H1 (cell line): Measurements from ENCODE around the gene PKNOX1. TPM values are rescaled to one million over a fixed set of nuclear protein-coding genes. Genes with fewer than 3 reads are reported as not detected.

Experiments
- BRCA1 ChIP-seq: IDR thresholded peaks from 2 replicates; pipeline ENCODE4 v1.6.1; 2012; ENCODE audit warnings: low read depth, low read length, improper control_type of control experiment
- CBX5 ChIP-seq: fragments of 300-800, 300-1000 bp; sonication (generic); IDR thresholded peaks from 2 replicates; pipeline ENCODE4 v1.7.1; 2016; ENCODE audit warnings: antibody characterized with exemption, low read length, low read depth
- CBX8 ChIP-seq: fragments of 300-800, 300-1000 bp; sonication (generic); IDR thresholded peaks from 2 replicates; pipeline ENCODE4 v1.7.1; 2016; ENCODE audit warnings: low read depth, low read length, borderline replicate concordance
- FOSL1 ChIP-seq: IDR thresholded peaks from 2 replicates; pipeline ENCODE4 v1.6.1; 2011; ENCODE audit warnings: mild to moderate bottlenecking, low read depth, low read length, moderate library complexity; ENCODE audit not compliant: insufficient read depth
- HDAC2 ChIP-seq, 2 experiments: fragments of 300-600 bp in 1 of 2; sonication (generic) in 1 of 2; IDR thresholded peaks; 2 replicates each; pipeline ENCODE4 v1.6.1; 2011 to 2012; ENCODE audit warnings: low read depth in 2 of 2, low read length in 2 of 2, mild to moderate bottlenecking in 2 of 2, moderate library complexity in 2 of 2, borderline replicate concordance in 1 of 2, inconsistent platforms in 1 of 2
- JUN ChIP-seq: IDR thresholded peaks from 2 replicates; pipeline ENCODE4 v1.6.1; 2011; ENCODE audit warnings: low read depth, mild to moderate bottlenecking, improper control_type of control experiment, low read length
- JUND ChIP-seq: IDR thresholded peaks from 2 replicates; pipeline ENCODE4 v1.6.1; 2011; ENCODE audit warnings: mild to moderate bottlenecking, improper control_type of control experiment, low read length
- KDM1A ChIP-seq: fragments of 200-600, 300-600 bp; sonication (generic); IDR thresholded peaks from 2 replicates; pipeline ENCODE4 v1.7.1; 2016; ENCODE audit warnings: mild to moderate bottlenecking, low read length, borderline replicate concordance
- KDM4A ChIP-seq: IDR thresholded peaks from one replicate; pipeline ENCODE4 v1.7.1; 2012; ENCODE audit warnings: low read depth, mild to moderate bottlenecking, moderate library complexity, low read length, inconsistent platforms; ENCODE audit not compliant: severe bottlenecking
- KDM5A ChIP-seq: fragments of 200-600 bp; IDR thresholded peaks from 2 replicates; pipeline ENCODE4 v1.7.1; 2012; ENCODE audit warnings: mild to moderate bottlenecking, low read length, inconsistent platforms, mixed read lengths
- PHF8 ChIP-seq: fragments of 200-600 bp; sonication (generic); conservative IDR thresholded peaks from 2 replicates; pipeline ENCODE4 v1.7.1; 2012; ENCODE audit warnings: low read depth, mild to moderate bottlenecking, inconsistent platforms, low read length, moderate library complexity
- POLR2AphosphoS5 ChIP-seq: IDR thresholded peaks from 2 replicates; pipeline ENCODE4 v1.6.1; 2011; ENCODE audit warnings: low read depth, low read length
- RFX5 ChIP-seq: IDR thresholded peaks from 2 replicates; pipeline ENCODE4 v1.6.1; 2011; ENCODE audit warnings: low read depth, low read length, improper control_type of control experiment, borderline replicate concordance
- SAP30 ChIP-seq: fragments of 300-600 bp; sonication (generic); IDR thresholded peaks from 2 replicates; pipeline ENCODE4 v1.7.1; 2012; ENCODE audit warnings: low read length, moderate library complexity, mild to moderate bottlenecking, inconsistent platforms; ENCODE audit not compliant: insufficient read depth, insufficient replicate concordance
- SP4 ChIP-seq: IDR thresholded peaks from 2 replicates; pipeline ENCODE4 v1.6.1; 2012; ENCODE audit warnings: low read length, inconsistent platforms
- SRF ChIP-seq: IDR thresholded peaks from 2 replicates; pipeline ENCODE4 v1.6.1; 2011; ENCODE audit warnings: mild to moderate bottlenecking, low read depth, low read length, moderate library complexity
- polyA plus RNA-seq, 7 experiments: library from polyadenylated mRNA; depleted of rRNA in 3 of 7; stranded (reverse) in 5 of 7; unstranded in 2 of 7; fragments of >200 nt in 5 of 7; fragments of 200-250 nt in 2 of 7; gene quantifications; 1 replicate in 5 of 7; 2 replicates in 1 of 7; 4 replicates in 1 of 7; pipeline versions ENCODE4 v1.2.1 to v1.2.3, GENCODE V29; 2011 to 2013; ENCODE audit warnings: missing spikeins in 2 of 7, mixed read lengths in 2 of 7
- total RNA-seq: library from RNA; stranded (reverse); fragmentation: NEBNext Ultra II Directional; extraction: Animal tissue kit (Norgen Biotek cat#: 25700); gene quantifications from 2 replicates; pipeline ENCODE4 v1.2.1, GENCODE V29; 2021
- TF ChIP-seq, protein P1 (sequence below): IDR thresholded peaks from 2 replicates; pipeline ENCODE4 v1.6.1; 2012; ENCODE audit warnings: inconsistent platforms
- TF ChIP-seq, protein P2 (sequence below): IDR thresholded peaks from 2 replicates; pipeline ENCODE4 v1.6.1; 2011; ENCODE audit warnings: low read length, improper control_type of control experiment

The PKNOX1 gene
- total and polyA plus RNA-seq, 2 of the 8 experiments (the other 6 are each of a cell fraction or from before 2014, with no cell fraction given), result 20.4 to 31.9 TPM

DNA sequence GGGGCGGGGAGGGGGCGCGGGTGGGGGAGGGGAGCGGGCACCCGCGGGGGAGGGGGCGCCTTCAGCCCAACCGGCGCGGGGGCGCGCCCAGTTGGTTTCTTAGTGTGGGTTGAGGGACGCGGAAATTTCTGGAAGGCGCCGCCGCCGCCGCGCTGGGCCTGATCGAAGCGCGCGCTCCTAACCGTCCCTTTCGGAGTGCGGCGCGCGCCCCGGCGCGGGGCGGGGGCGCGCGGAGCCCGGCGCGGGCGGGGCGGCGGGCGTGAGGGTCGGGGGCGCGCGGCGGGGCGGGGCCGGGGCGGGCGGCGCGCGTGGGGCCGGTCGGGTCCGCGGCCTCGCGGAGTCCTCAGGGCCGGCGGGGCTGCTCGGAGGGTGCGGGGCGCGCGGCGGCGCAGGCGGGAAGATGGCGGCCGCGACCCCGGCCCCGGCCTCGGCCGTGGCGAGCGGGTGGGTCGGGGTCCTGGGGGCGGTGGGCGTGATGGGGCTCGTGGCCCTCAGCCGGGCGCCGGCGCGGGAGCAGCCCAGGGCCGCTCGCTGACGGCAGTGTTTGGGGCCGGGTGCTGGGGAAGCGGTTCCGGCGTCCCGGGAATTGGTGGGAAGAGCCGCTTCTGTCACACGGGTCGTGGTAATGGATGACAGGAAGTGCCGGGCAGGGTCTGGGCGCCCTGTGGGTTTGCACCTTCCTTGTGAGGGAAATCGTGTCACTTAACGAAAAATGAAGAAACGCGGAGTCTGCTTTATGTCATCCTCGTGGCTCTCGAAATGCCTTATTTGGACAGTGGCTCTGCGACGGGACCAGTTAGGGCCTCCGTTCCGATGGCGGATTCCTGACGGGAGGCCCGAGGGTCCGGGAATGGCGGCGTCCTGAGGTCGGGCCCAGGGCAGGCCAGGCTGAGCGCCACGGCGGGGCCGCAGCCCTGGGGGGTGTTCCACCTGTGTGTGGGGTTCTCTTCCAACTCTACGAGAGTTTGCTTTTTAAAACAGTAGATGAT is 764 bp downstream of the PKNOX1 start (continued):
- TF ChIP-seq HDAC2 (IDR thresholded peaks at IDR 0.05; ENCODE audit: borderline replicate concordance in 1 of 2, low read depth in 2 of 2, low read length in 2 of 2) (peak in 1 of 2 experiments; percentile 68; a peak in 1 of 4 replicates), SRF (peak; percentile 37; the same call in 1 of the 2 replicates), PHF8 (peak; percentile 44; the same call in 1 of the 2 replicates), CBX8 (no peak), FOSL1 (no peak), KDM5A (no peak), RFX5 (no peak), CBX5 (no peak), SAP30 (peak; percentile 76), SP4 (no peak), JUN (no peak), KDM1A (no peak), KDM4A (no peak), BRCA1 (no peak), POLR2AphosphoS5 (peak; percentile 59; the same call in 1 of the 2 replicates), JUND (no peak)
- TF ChIP-seq, protein P1, sequence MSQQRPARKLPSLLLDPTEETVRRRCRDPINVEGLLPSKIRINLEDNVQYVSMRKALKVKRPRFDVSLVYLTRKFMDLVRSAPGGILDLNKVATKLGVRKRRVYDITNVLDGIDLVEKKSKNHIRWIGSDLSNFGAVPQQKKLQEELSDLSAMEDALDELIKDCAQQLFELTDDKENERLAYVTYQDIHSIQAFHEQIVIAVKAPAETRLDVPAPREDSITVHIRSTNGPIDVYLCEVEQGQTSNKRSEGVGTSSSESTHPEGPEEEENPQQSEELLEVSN, result no peak
- TF ChIP-seq, protein P2, sequence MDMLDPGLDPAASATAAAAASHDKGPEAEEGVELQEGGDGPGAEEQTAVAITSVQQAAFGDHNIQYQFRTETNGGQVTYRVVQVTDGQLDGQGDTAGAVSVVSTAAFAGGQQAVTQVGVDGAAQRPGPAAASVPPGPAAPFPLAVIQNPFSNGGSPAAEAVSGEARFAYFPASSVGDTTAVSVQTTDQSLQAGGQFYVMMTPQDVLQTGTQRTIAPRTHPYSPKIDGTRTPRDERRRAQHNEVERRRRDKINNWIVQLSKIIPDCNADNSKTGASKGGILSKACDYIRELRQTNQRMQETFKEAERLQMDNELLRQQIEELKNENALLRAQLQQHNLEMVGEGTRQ, result no peak
